Loucy (cell line): ENCODE measurements around the gene CPEB1.

ENCODE experiments used
- EZH2phosphoT487 ChIP-seq: fragments of 200-600 bp; IDR thresholded peaks from 2 replicates; pipeline ENCODE4 v1.6.1; 2018; ENCODE audit warnings: antibody characterized with exemption, mild to moderate bottlenecking, moderate library complexity, borderline replicate concordance
- TF ChIP-seq, protein P1 (sequence below): fragments of 200-600 bp; sonication (generic); conservative IDR thresholded peaks from 2 replicates; pipeline ENCODE4 v1.5.1; 2014; ENCODE audit warnings: mild to moderate bottlenecking, antibody characterized with exemption, low read length

GRCh38 chr15:82624008-82624407 lies 23.2 kb downstream of the CPEB1 start:
- no peak for TF ChIP-seq EZH2phosphoT487
- TF ChIP-seq, protein P1, sequence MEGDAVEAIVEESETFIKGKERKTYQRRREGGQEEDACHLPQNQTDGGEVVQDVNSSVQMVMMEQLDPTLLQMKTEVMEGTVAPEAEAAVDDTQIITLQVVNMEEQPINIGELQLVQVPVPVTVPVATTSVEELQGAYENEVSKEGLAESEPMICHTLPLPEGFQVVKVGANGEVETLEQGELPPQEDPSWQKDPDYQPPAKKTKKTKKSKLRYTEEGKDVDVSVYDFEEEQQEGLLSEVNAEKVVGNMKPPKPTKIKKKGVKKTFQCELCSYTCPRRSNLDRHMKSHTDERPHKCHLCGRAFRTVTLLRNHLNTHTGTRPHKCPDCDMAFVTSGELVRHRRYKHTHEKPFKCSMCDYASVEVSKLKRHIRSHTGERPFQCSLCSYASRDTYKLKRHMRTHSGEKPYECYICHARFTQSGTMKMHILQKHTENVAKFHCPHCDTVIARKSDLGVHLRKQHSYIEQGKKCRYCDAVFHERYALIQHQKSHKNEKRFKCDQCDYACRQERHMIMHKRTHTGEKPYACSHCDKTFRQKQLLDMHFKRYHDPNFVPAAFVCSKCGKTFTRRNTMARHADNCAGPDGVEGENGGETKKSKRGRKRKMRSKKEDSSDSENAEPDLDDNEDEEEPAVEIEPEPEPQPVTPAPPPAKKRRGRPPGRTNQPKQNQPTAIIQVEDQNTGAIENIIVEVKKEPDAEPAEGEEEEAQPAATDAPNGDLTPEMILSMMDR, result no peak
